Tibial nerve (tissue), 3 donors: ENCODE results near the gene PIK3C2B.

Experiments
- CTCF ChIP-seq, 5 experiments: fragments of 200-600 bp in 3 of 5; fragments of 450-650 bp in 2 of 5; sonication (generic) in 3 of 5; IDR thresholded peaks; one replicate each; pipeline ENCODE4 v1.5.1; 2016 to 2019; ENCODE audit warnings: antibody characterized with exemption in 5 of 5, mild to moderate bottlenecking in 3 of 5, moderate library complexity in 2 of 5
- POLR2A ChIP-seq, 2 donors: fragments of 450-650 bp; IDR thresholded peaks; one replicate each; pipeline ENCODE4 v1.6.1; 2017; ENCODE audit warnings: antibody characterized with exemption in 2 of 2, mild to moderate bottlenecking in 2 of 2, moderate library complexity in 2 of 2

DNA sequence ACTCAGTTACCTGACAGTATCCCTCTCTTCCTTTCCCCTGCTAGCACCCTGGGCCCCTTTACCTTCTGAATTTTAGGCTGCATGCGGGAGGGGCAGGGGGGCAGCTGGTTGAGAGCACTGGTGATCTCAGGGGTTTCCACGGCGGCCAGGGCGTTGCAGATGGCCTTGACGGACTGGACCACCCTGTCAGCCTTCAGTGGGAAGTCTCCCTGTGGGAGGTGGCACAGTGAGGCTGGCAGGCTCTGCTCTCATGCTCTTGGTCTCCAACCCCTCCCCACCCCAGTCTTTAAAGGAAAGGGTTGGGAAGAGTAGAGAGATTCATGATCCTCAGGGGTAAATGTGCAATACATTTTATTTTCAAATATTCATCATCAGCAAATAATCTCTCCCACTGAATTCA, 36.9 kb downstream of the PIK3C2B start:
- TF ChIP-seq CTCF (IDR thresholded peaks at IDR 0.05) (no peak), POLR2A (IDR thresholded peaks at IDR 0.05) (no peak)
